ENCODE measurements around the gene CYBC1.

GRCh38 chr17:82487910-82488309 lies 37.4 kb upstream of the CYBC1 start:
- TF ChIP-seq CTCF (conservative IDR thresholded peaks at IDR 0.05 in 1 of 2, IDR thresholded peaks at IDR 0.05 in 1 of 2; ENCODE audit: low read depth in 1 of 2, low read length in 2 of 2) (no peak), EZH2 (IDR thresholded peaks at IDR 0.05; ENCODE audit: low read length, missing control alignments) (no peak)

Data from fibroblast of lung (primary cell).